GM19372 (cell line): ENCODE results near the gene PLXNC1.
A peak's percentile ranks its signal among the peaks of the same experiment; 100 is the strongest.

ENCODE experiments used
- ATAC-seq: cut with Tn5 transposase; IDR thresholded peaks from one replicate; pipeline ENCODE4 v1.9.1; 2021; ENCODE audit warnings: mild to moderate bottlenecking, low read depth, moderate library complexity; ENCODE audit not compliant: unreplicated experiment

Gene PLXNC1

GRCh38 chr12:94178882-94179281 lies 30.5 kb downstream of the PLXNC1 start:
- ATAC-seq = no peak

- ATAC-seq = no peak
These were observed 31.3 kb downstream of the PLXNC1 start for GRCh38 chr12:94179723-94180122.

GRCh38 chr12:94180558-94181296 lies 32.4 kb downstream of the PLXNC1 start:
- ATAC-seq = no peak

DNA sequence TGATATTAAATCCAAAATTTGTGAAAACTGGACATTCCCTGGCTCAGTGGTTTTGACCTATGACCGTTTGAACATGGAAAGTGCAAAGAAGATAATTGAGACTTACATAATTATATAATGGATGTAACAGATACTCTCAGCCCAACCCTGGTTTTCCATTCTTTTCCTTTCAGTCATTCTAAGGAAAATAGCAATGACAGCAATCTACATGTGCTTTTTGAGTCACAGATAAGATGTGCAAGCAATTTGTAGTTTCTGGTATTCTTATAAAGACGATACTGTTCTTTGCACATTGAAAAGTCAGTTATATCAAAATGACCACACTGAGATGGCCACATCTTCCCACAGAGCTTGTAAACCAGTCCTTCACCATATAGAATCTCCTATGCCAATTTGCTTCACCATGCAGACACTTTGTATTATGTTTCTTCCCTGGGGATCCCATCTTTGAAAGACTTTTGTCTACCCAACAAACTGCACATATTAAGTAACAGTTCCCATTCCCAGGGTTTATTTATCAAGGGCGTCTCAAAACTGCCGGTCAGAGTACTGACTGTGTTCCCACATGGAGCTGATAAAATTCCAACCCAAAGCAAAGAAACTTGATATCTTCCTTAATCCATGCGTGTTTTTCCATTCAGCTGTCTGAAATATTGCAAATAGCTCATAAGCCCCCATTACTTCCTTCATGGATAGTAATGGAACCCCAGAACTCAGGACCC lies 34.8 kb downstream of the PLXNC1 start:
- no peak for ATAC-seq

- ATAC-seq = no peak
These were observed 35.5 kb downstream of the PLXNC1 start for GRCh38 chr12:94183708-94184379.

DNA sequence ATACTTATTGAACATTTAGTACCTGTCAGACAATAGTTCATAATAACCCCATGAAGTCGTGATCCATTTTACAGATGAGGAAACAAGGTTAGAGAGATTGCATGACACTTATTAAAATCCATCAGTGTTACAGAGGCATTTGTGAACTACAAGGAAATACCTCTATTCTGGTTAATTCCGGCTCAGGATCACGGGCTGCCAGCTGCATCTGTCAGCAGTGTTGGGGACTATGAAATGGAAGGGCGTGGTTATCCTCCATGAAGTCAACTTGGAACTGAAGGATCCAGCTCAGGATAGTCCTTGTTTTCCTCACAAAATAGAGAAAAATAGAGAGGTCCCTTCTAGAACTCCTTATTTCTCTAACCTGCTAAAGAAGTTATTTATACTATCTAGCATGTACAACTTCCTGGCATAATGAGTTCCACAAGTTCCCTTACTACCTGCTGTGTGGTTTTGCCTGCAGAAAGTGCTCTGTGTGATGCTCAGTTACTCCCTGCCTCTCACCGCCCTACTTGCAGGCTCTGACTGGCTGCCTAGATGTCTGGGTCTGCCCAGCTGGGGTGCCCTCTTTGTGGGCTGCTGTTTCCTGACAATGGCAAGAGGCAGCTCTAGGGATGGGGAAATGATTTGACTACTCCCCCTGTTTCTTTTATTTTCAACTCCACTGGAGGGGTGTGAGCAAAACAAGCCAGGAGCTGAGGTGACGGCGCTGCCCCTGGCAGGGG lies 36.8 kb downstream of the PLXNC1 start:
- ATAC-seq = no peak

DNA sequence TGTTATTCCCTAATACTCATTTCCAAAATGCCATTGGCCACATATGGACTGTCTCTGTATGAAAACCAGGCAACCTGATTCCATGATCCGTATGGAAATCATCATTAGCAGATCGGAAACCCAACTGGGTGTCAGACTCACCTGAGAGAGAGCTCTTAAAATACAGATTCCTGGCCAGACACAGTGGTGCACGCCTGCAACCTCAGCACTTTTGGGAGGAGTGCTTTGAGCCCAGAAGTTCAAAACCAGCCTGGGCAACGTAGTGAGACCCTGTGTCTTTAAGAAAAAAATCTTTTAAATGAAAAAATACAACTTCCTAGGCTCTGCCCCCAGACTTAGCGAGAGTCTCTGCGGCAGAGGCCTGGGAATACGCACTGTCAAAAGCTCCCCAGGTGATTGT lies 37.4 kb downstream of the PLXNC1 start:
- ATAC-seq = no peak

DNA sequence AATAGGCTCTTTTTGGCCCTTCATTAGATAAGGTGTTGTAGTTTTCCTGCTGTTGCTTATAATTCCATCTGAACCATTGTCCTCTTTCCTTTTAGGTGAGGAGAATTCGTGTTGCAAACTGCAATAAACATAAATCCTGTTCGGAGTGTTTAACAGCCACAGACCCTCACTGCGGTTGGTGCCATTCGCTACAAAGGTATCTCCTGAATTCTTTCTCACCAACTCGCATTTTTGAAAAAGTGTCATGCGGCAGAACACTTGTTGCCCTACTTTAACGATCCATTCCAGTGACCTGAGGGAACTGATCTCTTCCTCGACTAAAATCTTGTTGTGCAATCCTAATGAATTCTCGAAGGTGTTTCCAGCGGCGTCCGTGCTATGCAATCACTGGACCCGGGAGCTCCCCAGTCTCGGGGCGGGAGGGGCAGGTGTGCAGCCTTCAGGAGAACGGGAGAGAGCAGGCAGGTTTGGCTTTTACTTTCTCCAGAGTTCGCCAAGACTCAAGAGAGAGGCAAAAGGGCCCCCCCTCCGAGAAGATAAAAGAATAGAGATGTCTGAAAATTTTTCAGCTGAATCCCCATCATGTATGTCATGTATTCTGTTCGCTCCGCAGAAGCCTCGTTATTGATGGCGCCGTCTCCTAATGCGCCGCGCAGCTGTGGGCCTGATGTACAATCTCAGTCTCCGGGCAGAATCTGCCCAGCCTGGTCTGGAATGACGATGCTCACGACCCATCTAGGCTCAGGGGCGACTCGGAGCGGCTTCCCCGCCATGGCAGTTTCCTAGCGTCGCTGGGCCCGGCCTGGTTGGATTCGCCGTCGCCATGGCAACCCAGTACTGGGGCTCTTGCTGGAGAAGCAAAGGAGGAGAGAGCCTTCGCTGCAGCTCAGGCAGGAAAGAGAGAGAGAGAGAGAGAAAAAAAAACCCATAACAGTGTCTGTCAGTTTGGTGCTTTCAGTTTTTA lies 38.2 kb downstream of the PLXNC1 start:
- ATAC-seq = no peak

DNA sequence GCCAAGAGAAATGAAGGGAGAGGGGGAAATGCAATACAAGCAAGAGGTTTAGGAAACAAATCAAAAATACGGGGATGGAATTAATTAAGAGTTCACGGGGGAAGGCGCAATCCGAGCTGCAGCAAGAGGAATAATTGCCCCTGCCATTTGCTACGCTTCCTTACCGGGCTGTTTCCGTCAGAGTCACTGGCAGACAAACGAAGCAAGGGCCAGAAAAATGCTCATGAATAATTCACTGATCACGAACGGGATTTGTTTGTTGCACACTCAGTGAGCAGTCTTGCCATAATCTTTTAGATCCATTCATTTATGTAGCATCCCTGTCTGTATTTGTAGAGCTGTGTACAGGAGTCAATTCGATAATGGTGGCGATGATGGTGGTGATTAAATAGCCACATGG lies 39.0 kb downstream of the PLXNC1 start:
- ATAC-seq = no peak

DNA sequence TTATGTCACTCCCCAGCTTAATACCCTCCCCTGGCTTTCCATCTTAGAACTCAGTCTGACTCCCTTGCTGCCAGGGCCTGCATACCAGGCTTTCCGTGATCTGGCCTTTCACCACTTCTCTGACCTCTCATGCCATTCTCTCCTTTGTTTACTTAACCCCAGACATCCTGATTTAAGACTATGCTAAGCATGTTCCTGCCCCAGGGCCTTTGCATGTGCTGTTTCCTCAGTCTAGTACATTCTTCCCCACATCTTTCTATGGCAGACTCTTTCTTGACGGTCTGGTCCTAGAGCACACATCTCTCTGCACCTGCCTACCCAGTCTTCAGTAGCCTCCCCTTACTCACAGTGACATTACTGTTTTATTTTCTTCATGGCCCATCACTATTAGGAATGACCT lies 42.2 kb downstream of the PLXNC1 start:
- ATAC-seq = no peak

GRCh38 chr12:94191023-94191422 lies 42.6 kb downstream of the PLXNC1 start:
- ATAC-seq = peak; percentile 56

- no peak for ATAC-seq
These were observed 43.4 kb downstream of the PLXNC1 start for GRCh38 chr12:94191811-94192210.

DNA sequence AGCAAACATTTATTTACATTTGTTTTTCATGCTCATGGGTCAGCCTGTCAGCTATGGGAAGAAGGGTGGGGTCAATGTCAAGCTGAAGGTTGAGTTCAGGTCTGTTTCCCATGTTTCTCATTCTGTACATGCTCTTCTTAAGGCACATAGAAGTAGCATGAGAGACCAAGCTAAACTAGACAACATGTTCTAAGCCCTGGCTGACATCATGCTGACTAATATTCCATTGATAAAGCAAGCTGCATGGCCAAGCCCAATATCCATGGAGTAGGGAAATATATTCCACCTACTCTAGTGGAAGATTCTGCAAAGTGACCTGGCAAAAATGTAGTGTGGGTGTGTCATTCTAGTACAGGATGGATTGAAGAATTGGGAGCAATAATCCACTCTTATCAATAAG lies 44.1 kb downstream of the PLXNC1 start:
- ATAC-seq = no peak

DNA sequence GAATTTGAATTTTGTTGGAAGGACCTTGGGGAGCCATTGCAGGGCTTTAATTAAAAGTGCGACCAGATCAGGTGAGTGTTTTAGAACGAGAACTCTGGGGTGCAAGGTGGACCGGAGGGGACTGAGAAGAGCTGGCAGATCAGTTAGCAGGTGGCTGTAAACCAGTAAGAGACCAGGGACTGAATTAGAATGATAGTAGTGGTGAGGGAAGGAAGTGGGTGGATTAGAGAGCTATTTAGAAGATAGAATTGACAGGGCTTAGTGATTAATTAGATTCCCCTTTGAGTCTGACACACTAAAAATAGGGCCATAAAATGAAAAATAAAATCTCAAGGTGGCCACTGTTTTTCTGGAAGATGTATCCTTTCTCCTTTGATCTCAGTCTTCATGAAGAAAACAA lies 44.8 kb downstream of the PLXNC1 start:
- ATAC-seq = no peak

DNA sequence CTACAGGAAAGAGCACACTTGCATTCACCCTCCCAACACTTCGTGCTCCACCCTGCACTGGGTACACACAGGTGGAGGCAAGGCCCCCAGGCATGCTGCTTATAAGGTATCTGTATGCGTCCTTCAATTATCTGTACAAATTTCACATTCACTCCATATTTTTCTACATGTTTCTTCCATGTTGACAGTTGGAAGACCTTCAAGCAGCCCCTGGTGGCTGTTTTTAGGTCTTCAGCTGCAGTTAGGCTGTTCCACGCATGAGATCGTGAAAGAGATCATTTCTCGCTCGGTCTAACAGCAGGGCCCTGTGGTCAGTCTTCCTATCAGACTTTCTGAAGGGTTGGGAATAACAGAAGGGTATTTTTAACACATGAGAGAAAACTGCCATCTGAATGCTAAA lies 47.1 kb downstream of the PLXNC1 start:
- ATAC-seq = no peak

GRCh38 chr12:94198469-94198868 lies 50.1 kb downstream of the PLXNC1 start:
- no peak for ATAC-seq

DNA sequence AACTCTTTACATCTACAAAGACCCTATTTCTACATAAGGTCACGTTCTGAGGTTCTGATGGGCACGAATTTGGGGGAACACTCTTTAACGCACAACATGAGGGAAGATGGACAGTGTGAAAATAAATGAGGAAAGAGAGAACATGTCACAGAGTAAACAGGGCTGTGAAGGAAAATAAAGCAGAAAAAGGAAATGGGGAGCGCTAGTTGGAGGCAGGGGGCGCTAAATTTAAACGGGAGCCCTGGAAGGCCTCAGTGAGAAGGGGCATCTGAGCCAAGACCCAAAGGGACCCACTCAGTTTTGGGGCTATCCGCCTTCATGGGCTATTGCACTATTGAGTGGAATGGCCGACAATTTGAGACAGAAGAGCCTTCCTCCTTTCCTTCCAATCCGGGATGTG lies 50.5 kb downstream of the PLXNC1 start:
- no peak for ATAC-seq

- no peak for ATAC-seq
These were observed 51.7 kb downstream of the PLXNC1 start for GRCh38 chr12:94200069-94200468.

GRCh38 chr12:94200695-94201094 lies 52.3 kb downstream of the PLXNC1 start:
- ATAC-seq = no peak
